COLO668 (cell line): Measurements from ENCODE around the gene NUB1.

Experiments used
- DNase-seq: peaks from one replicate; lab custom pipeline; 2025; ENCODE audit not compliant: unreplicated experiment; lab: John Stamatoyannopoulos, UW

NUB1 gene

GRCh38 chr7:151345576-151346469, 4.2 kb downstream of the NUB1 start:
- no peak for DNase-seq

GRCh38 chr7:151346470-151346769, 4.8 kb downstream of the NUB1 start:
- DNase-seq = no peak

- no peak for DNase-seq
These were observed 5.6 kb downstream of the NUB1 start for GRCh38 chr7:151347200-151347599.

GRCh38 chr7:151348970-151349369, 7.4 kb downstream of the NUB1 start:
- DNase-seq = no peak

GRCh38 chr7:151349507-151349853, 7.9 kb downstream of the NUB1 start:
- no peak for DNase-seq

GRCh38 chr7:151351027-151351426, 9.4 kb downstream of the NUB1 start:
- DNase-seq = no peak

- DNase-seq = no peak
These were observed 10.4 kb downstream of the NUB1 start for GRCh38 chr7:151351967-151352366.

GRCh38 chr7:151352512-151352911, 10.9 kb downstream of the NUB1 start:
- no peak for DNase-seq

GRCh38 chr7:151361193-151361959, 19.8 kb downstream of the NUB1 start:
- DNase-seq = no peak

- no peak for DNase-seq
These were observed 21.6 kb downstream of the NUB1 start for GRCh38 chr7:151363182-151363581.

GRCh38 chr7:151366166-151366879, 24.7 kb downstream of the NUB1 start:
- DNase-seq = no peak

- no peak for DNase-seq
These were observed 25.2 kb downstream of the NUB1 start for GRCh38 chr7:151366880-151367222.

- DNase-seq = no peak
These were observed 25.7 kb downstream of the NUB1 start for GRCh38 chr7:151367284-151367683.

- DNase-seq = peak; percentile 70
These were observed 26.5 kb downstream of the NUB1 start for GRCh38 chr7:151368136-151368571.

GRCh38 chr7:151371266-151371665, 29.7 kb downstream of the NUB1 start:
- DNase-seq = no peak

- DNase-seq = no peak
These were observed 31.1 kb downstream of the NUB1 start for GRCh38 chr7:151372612-151373265.

- DNase-seq = no peak
These were observed 32.0 kb downstream of the NUB1 start for GRCh38 chr7:151373599-151373998.

GRCh38 chr7:151374139-151374538, 32.5 kb downstream of the NUB1 start:
- no peak for DNase-seq

GRCh38 chr7:151374726-151375125, 33.1 kb downstream of the NUB1 start:
- DNase-seq = no peak

GRCh38 chr7:151375530-151376217, 34.1 kb downstream of the NUB1 start:
- no peak for DNase-seq
